Measurements from ENCODE around the gene TUT7.

- no peak for TF ChIP-seq EZH2phosphoT487 (IDR thresholded peaks at IDR 0.05; ENCODE audit: insufficient read depth, low read depth)
- TF ChIP-seq EZH2 (IDR thresholded peaks at IDR 0.05; ENCODE audit: insufficient read depth, poor library complexity, severe bottlenecking), result no peak
Measured at GRCh38 chr9:86354818-86355309, 654 bp upstream of the TUT7 start.
